Mammary epithelial cell (primary cell): ENCODE data around the gene LDB1.

Experiments used
- EZH2 ChIP-seq: IDR thresholded peaks from 2 replicates; pipeline ENCODE4 v1.6.1; 2012; ENCODE audit warnings: low read length, inconsistent platforms, borderline replicate concordance
- TF ChIP-seq, protein P1 (sequence below), 2 donors: IDR thresholded peaks in 1 of 2; conservative IDR thresholded peaks in 1 of 2; 2 replicates each; pipeline ENCODE4 v1.5.1; 2011 to 2012; ENCODE audit warnings: inconsistent platforms in 2 of 2, low read length in 2 of 2, mild to moderate bottlenecking in 2 of 2, control low read depth in 1 of 2, low read depth in 1 of 2; ENCODE audit not compliant: insufficient read depth in 1 of 2; ENCODE audit errors: extremely low read depth in 1 of 2

DNA sequence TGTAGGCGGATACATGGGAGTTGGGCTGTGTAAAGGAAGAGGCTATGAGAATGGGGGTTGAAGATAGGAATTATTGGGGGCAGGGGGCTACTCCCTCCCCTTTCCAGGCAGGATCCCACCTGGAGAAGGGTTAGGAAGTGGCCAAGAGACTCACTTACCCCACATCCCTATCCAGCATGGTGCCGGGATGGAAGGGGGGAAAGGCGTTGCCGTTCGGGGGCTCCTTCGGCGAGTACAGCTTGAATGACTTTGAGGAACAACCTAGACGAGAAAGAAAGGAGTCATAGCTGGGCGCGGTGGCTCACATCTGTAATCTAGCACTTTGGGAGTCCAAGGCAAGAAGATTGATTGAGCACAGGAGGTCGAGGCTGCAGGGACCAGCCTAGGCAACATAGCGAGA, 8.9 kb downstream of the LDB1 start:
- TF ChIP-seq, protein P1, sequence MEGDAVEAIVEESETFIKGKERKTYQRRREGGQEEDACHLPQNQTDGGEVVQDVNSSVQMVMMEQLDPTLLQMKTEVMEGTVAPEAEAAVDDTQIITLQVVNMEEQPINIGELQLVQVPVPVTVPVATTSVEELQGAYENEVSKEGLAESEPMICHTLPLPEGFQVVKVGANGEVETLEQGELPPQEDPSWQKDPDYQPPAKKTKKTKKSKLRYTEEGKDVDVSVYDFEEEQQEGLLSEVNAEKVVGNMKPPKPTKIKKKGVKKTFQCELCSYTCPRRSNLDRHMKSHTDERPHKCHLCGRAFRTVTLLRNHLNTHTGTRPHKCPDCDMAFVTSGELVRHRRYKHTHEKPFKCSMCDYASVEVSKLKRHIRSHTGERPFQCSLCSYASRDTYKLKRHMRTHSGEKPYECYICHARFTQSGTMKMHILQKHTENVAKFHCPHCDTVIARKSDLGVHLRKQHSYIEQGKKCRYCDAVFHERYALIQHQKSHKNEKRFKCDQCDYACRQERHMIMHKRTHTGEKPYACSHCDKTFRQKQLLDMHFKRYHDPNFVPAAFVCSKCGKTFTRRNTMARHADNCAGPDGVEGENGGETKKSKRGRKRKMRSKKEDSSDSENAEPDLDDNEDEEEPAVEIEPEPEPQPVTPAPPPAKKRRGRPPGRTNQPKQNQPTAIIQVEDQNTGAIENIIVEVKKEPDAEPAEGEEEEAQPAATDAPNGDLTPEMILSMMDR (conservative IDR thresholded peaks at IDR 0.05 in 1 of 2, IDR thresholded peaks at IDR 0.05 in 1 of 2; ENCODE audit: extremely low read depth in 1 of 2, insufficient read depth in 1 of 2, low read depth in 1 of 2, low read length in 2 of 2), result no peak
- no peak for TF ChIP-seq EZH2
